ENCODE results near the gene ZNF217.
"Not testable (repeated sequence)": the region's sequence is repeated elsewhere in the genome, so short reads cannot be mapped to it uniquely, and the experiment has no call there.

ZNF217 gene

GRCh38 chr20:53569005-53569404 lies 24.6 kb downstream of the ZNF217 start:
- DNase-seq (ENCODE audit: low read depth, low spot score) = no peak

- no peak for DNase-seq (ENCODE audit: low read depth, low spot score)
These were observed 25.3 kb downstream of the ZNF217 start for GRCh38 chr20:53568351-53568750.

- DNase-seq (ENCODE audit: low read depth, low spot score) = no peak
These were observed 26.2 kb downstream of the ZNF217 start for GRCh38 chr20:53567379-53567917.

DNA sequence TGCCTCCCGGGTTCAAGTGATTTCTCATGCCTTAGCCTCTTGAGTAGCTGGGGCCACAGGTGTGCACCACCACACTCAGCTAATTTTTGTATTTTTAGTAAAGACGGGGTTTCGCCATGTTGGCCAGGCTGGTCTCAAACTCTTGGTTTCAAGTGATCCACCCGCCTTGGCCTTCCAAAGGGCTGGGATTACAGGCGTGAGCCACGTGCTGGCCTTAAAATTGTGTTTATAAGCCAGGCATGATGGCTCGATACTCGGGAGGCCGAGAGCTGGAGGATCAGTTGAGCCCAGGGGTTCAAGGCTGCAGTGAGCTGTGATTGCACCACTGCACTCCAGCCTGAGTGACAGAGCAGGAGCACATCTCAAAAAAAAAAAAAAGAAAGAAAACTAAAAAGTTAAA lies 27.0 kb downstream of the ZNF217 start:
- DNase-seq (ENCODE audit: low read depth, low spot score) = not testable (repeated sequence)

- DNase-seq (ENCODE audit: low read depth, low spot score) = no peak
These were observed 28.4 kb downstream of the ZNF217 start for GRCh38 chr20:53565254-53565653.

- not testable (repeated sequence) for DNase-seq (ENCODE audit: low read depth, low spot score)
These were observed 31.4 kb downstream of the ZNF217 start for GRCh38 chr20:53562104-53562764.

DNA sequence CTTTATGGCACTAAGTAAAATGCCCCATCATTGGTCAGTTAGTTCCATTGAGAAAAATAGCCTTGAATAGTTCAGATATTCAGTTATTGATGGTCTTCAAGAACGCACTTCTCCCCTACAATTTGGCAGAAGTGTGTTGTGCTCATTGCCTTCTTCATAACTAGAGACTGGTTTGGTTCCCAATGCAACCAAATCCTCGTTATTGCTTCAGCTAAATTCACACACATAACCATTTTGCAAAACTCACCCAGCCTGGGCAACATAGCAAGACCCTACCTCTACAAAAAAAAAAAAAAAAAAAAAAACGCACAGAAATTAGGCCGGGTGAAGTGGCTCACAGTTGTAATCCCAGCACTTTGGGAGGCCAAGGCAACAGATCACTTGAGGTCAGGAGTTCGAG lies 32.1 kb downstream of the ZNF217 start:
- DNase-seq (ENCODE audit: low read depth, low spot score) = no peak

DNA sequence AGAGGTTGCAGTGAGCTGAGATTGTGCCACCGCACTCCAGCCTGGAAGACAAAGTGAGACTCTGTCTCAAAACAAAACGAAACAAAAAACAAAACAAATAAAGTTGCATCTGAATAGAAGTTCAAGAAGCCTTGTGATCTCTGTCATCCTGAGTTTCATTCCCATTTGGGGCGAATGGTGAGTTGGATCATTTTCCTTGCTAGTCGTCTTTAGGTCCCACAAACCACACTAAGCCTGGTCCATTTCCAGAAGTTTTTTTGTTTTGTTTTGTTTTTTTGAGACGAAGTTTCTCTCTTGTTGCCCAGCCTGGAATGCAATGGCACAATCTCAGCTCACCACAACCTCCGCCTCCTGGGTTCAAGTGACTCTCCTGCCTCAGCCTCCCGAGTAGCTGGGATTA lies 33.8 kb downstream of the ZNF217 start:
- no peak for DNase-seq (ENCODE audit: low read depth, low spot score)

DNA sequence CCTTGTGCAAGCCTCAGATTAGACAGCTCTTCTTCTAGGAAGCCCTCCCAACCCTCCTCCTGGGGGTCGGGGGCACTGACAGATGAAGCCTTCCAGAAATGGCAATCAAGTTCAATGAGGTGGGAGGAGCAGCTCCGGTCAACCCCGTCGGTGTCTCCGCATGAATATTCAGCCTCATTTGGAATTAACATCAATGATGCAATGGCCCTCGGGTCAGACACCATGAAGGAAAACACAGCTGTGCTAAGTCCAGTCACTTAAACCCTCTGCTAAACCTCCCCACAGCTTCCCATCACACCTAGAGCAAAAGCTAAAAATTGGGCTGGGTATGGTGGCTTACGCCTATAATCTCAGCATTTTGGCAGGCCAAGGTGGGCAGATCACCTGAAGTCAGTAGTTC lies 36.5 kb downstream of the ZNF217 start:
- DNase-seq (ENCODE audit: low read depth, low spot score) = no peak

GRCh38 chr20:53556267-53556897 lies 37.3 kb downstream of the ZNF217 start:
- no peak for DNase-seq (ENCODE audit: low read depth, low spot score)

- no peak for DNase-seq (ENCODE audit: low read depth, low spot score)
These were observed 37.8 kb downstream of the ZNF217 start for GRCh38 chr20:53555816-53556215.

- no peak for DNase-seq (ENCODE audit: low read depth, low spot score)
These were observed 38.6 kb downstream of the ZNF217 start for GRCh38 chr20:53555081-53555480.

DNA sequence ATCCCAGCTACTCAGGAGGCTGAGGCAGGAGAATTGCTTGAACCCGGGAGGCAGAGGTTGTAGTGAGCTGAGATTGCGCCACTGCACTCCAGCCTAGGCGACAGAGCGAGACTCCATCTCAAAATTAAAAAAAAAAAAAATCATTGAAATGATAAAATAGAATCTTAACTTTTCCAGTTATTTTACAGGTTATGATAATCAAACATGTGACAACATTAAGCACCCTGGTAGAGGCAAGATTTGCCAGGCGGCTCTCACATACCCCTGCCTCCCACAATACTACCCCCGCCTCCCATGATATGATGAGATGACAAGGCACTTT lies 41.1 kb downstream of the ZNF217 start:
- not testable (repeated sequence) for DNase-seq (ENCODE audit: low read depth, low spot score)

GRCh38 chr20:53551719-53552571 lies 41.7 kb downstream of the ZNF217 start:
- DNase-seq (ENCODE audit: low read depth, low spot score) = not testable (repeated sequence)

DNA sequence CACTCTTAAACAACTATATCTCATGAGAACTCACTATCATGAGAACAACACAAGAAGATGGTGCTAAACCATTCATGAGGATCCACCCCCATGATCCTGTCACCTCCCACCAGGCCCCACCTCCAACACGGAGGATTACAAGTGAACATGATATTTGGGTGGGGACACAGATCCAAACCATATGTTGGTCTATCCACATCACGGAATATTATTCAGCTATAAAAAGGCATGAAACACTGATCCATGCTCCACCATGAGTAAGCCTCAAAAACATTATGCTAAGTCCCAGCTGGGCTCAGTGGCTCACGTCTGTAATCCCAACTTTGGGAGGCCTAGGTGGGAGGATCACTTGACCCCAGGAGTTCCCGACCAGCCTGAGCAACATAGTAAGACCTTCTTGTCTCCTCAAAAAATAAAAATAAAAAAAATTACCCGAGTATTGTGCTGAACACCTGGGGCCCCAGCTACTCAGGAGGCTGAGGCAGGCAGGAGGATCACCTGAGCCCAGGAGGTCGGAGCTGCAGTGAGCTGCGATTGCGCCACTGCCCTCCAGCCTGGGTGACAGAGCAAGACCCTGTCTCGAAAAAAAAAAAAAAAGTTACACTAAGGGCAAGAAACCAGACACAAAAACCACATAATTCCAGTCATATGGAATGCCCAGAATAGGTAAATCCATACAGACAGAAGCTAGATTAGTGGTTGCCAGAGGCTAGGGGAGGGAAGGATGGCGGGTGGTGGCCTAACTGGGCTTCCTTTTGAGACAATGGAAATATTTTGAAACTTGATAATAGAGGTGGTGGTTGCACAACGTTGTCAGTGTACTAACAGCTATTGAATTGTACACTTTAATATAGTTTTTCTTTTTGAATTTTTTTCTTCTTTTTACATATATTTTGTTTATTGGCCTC lies 43.1 kb downstream of the ZNF217 start:
- DNase-seq (ENCODE audit: low read depth, low spot score) = no peak

DNA sequence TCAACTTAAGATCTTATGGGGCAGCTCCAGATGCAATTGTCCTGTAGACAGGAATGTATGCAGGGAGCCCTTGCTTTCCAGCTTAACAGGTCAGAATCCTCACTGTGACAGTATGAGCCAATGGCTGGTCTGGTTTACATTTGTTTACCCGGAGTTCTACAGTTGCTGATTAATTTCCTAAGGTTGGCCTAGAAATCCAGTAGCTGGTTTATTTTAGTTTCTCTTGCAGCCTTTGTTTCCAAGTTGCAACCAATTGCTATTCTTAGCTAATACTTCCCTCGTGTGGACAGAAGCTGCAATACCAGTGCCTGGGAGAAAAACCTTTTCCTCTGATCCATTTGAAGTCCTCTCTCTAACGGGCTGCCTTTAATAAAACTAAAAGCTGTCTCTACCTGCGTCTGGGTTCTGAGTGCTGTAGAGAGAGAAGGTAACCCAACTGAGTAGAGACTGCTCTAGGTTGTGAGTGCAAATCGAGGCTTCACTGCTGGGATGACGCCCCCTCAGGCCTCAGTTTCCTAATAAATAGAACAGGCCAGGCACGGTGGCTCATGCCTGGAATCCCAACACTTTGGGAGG lies 45.9 kb downstream of the ZNF217 start:
- no peak for DNase-seq (ENCODE audit: low read depth, low spot score)

DNA sequence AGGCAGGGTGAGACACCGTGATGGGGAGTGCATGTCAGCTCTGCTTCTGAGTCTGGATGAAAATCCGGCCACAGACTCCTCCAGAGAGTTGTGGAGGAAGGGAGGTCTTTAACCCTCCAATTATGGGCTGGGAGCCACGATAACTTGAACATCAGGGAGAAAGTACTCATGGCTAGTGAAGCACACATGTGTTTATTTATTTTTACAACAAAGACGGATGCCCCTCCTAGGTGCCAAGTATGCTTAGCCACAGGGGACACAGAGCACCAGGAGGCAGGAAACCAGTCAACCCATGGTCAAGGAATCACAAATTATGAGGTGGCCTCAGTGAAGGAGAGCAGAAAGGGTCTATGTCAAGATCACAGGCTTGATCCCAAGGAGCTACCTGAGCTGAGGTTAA lies 54.1 kb downstream of the ZNF217 start:
- no peak for DNase-seq (ENCODE audit: low read depth, low spot score)

DNA sequence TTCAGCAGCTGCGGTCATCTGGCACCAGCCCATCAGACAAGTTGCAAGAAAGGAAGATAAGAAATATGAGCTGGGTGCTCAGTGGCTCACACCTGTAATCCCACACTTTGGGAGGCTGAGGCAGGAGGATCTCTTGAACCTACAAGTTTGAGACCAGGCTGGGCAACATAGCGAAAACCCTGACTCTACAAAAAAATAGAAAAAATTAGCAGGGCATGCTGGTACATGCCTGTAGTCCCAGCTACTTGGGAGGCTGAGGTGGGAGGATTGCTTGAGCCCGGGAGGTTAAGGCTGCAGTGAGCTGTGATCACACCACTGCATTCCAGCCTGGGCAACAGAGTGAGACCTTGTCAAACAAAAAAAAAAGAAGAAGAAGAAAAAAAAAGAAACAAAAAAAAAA lies 57.3 kb downstream of the ZNF217 start:
- not testable (repeated sequence) for DNase-seq (ENCODE audit: low read depth, low spot score)

GRCh38 chr20:53535878-53536277 lies 57.8 kb downstream of the ZNF217 start:
- DNase-seq (ENCODE audit: low read depth, low spot score) = no peak

DNA sequence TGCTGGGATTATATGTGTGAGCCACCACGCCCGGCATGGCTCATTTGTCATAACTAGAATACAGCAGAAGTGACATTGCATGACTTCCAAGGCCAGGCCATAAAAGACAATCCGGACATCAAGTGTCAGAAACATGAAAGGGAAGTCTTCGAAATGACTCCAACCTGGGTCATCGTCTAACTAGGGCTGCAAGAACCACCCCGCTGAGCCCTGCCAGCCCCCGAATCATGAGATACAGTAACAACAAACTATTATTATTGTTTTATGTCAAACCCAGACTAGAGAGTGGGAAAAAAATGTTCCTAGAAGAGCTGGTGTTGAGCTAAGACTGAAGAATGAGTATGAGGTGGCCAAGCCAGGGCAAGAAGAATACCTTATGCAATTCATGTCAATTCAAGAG lies 59.6 kb downstream of the ZNF217 start:
- no peak for DNase-seq (ENCODE audit: low read depth, low spot score)

- DNase-seq (ENCODE audit: low read depth, low spot score) = no peak
These were observed 60.1 kb downstream of the ZNF217 start for GRCh38 chr20:53533500-53533899.
